SK-N-SH (cell line): Measurements from ENCODE around the gene TMEM80. TPM values are rescaled to one million over a fixed set of nuclear protein-coding genes. Genes with fewer than 3 reads are reported as not detected.

Experiments
- CTCF ChIA-PET: fragments of 300-600, 350-600 bp; formaldehyde crosslinking; extraction: SDS; loops from one replicate; lab custom pipeline; 2021; lab: Yijun Ruan, JAX
- POLR2A ChIA-PET: fragments of 350-600 bp; sonication (Branson Sonifier 250); formaldehyde crosslinking; extraction: SDS; loops from one replicate; lab custom pipeline; 2020; ENCODE audit warnings: antibody characterized with exemption, inconsistent platforms; lab: Yijun Ruan, JAX
- DNase-seq: peaks from one replicate; pipeline ENCODE4 v3.0.0; 2012
- H2AFZ ChIP-seq: fragments of 200-600 bp; sonication (generic); 2 replicates; pipeline ENCODE4 v1.8.1; 2016; ENCODE audit warnings: antibody characterized with exemption, mild to moderate bottlenecking, low read depth
- H3F3A ChIP-seq: fragments of 200-600 bp; sonication (generic); replicated peaks from 2 replicates; pipeline ENCODE3; 2016; ENCODE audit warnings: antibody characterized with exemption, mild to moderate bottlenecking; ENCODE audit not compliant: insufficient read depth
- H3K27ac ChIP-seq, 2 experiments: fragments of 200-500 bp in 1 of 2; fragments of 200-600 bp in 1 of 2; sonication (Bioruptor generic) in 1 of 2; sonication (generic), shearing (Covaris generic) in 1 of 2; 2 replicates each; pipeline versions ENCODE4 v1.5.1 to v1.6.1; 2014 to 2016; ENCODE audit warnings: low read depth in 2 of 2, inconsistent platforms in 1 of 2, low read length in 1 of 2, mild to moderate bottlenecking in 1 of 2, mixed read lengths in 1 of 2
- H3K27me3 ChIP-seq: fragments of 200-600 bp; sonication (generic), shearing (Covaris generic); 2 replicates; pipeline ENCODE4 v1.6.1; 2016; ENCODE audit warnings: mixed run types; ENCODE audit not compliant: insufficient read depth
- H3K36me3 ChIP-seq, 2 experiments: fragments of 200-500 bp in 1 of 2; fragments of 200-600 bp in 1 of 2; sonication (Bioruptor generic) in 1 of 2; sonication (generic) in 1 of 2; replicated peaks in 1 of 2; 2 replicates each; pipeline versions ENCODE3 to v1.5.1; 2014 to 2016; ENCODE audit warnings: low read length in 1 of 2, mild to moderate bottlenecking in 1 of 2; ENCODE audit not compliant: insufficient read depth in 2 of 2, control insufficient read depth in 1 of 2
- H3K4me1 ChIP-seq, 2 experiments: fragments of 200-500 bp in 1 of 2; fragments of 200-600 bp in 1 of 2; sonication (Bioruptor generic) in 1 of 2; sonication (generic), shearing (Covaris generic) in 1 of 2; 2 replicates each; pipeline versions ENCODE4 v1.5.1 to v1.6.1; 2014 to 2016; ENCODE audit warnings: low read depth in 1 of 2, low read length in 1 of 2, mixed run types in 1 of 2; ENCODE audit not compliant: insufficient read depth in 2 of 2, control insufficient read depth in 1 of 2
- H3K4me2 ChIP-seq: fragments of 200-600 bp; sonication (generic), shearing (Covaris generic); 2 replicates; pipeline ENCODE4 v1.6.1; 2017; ENCODE audit warnings: mixed run types
- H3K4me3 ChIP-seq, 2 experiments: fragments of 200-500 bp in 1 of 2; fragments of 200-600 bp in 1 of 2; sonication (Bioruptor generic) in 1 of 2; sonication (generic), shearing (Covaris generic) in 1 of 2; 2 replicates each; pipeline versions ENCODE4 v1.5.1 to v1.8.1; 2014 to 2016; ENCODE audit warnings: low read depth in 2 of 2, inconsistent platforms in 1 of 2, low read length in 1 of 2, mild to moderate bottlenecking in 1 of 2, mixed read lengths in 1 of 2, moderate library complexity in 1 of 2
- H3K79me2 ChIP-seq: fragments of 200-600 bp; sonication (generic); 2 replicates; pipeline ENCODE4 v1.8.1; 2017; ENCODE audit warnings: mild to moderate bottlenecking; ENCODE audit not compliant: insufficient read depth
- H3K9ac ChIP-seq: fragments of 200-600 bp; sonication (generic); 2 replicates; pipeline ENCODE4 v1.6.1; 2017; ENCODE audit warnings: mixed run types
- H3K9me2 ChIP-seq: fragments of 200-600 bp; sonication (generic); 2 replicates; pipeline ENCODE4 v1.6.1; 2017; ENCODE audit warnings: mixed run types
- H3K9me3 ChIP-seq: fragments of 200-600 bp; sonication (generic); 2 replicates; pipeline ENCODE4 v1.6.1; 2017; ENCODE audit warnings: mixed run types, mild to moderate bottlenecking, moderate library complexity
- H4K20me1 ChIP-seq: fragments of 200-600 bp; sonication (generic); 2 replicates; pipeline ENCODE4 v1.6.1; 2017; ENCODE audit warnings: mild to moderate bottlenecking, mixed run types; ENCODE audit not compliant: insufficient read depth
- FOSL2 ChIP-seq: IDR thresholded peaks from 2 replicates; pipeline ENCODE4 v1.4.0; 2012; ENCODE audit warnings: low read depth, mild to moderate bottlenecking, moderate library complexity, borderline replicate concordance
- GATA2 ChIP-seq: sonication (generic); formaldehyde crosslinking; IDR thresholded peaks from 2 replicates; pipeline ENCODE4 v1.5.0; 2020; ENCODE audit warnings: mild to moderate bottlenecking, missing genetic modification reagents
- JUND ChIP-seq: IDR thresholded peaks from 2 replicates; pipeline ENCODE4 v1.4.0; 2012
- MEF2A ChIP-seq: IDR thresholded peaks from 2 replicates; pipeline ENCODE4 v1.4.0; 2012; ENCODE audit warnings: low read depth, borderline replicate concordance
- MXI1 ChIP-seq: IDR thresholded peaks from 2 replicates; pipeline ENCODE4 v1.6.1; 2012; ENCODE audit warnings: mild to moderate bottlenecking, low read depth, low read length, improper control_type of control experiment
- NFIC ChIP-seq: IDR thresholded peaks from 2 replicates; pipeline ENCODE4 v1.4.0; 2012; ENCODE audit warnings: borderline replicate concordance
- NRF1 ChIP-seq: IDR thresholded peaks from 2 replicates; pipeline ENCODE4 v1.6.1; 2012; ENCODE audit warnings: low read depth, mild to moderate bottlenecking, low read length
- RAD21 ChIP-seq: IDR thresholded peaks from 2 replicates; pipeline ENCODE4 v1.6.1; 2012; ENCODE audit warnings: mild to moderate bottlenecking, low read length
- REST ChIP-seq: IDR thresholded peaks from 2 replicates; pipeline ENCODE4 v1.6.1; 2012; ENCODE audit warnings: mild to moderate bottlenecking, low read depth, low read length, moderate library complexity
- RFX5 ChIP-seq: IDR thresholded peaks from 2 replicates; pipeline ENCODE4 v1.6.1; 2012; ENCODE audit warnings: mild to moderate bottlenecking, improper control_type of control experiment, low read length
- SMC3 ChIP-seq: IDR thresholded peaks from 2 replicates; pipeline ENCODE4 v1.6.1; 2012; ENCODE audit warnings: low read depth, low read length, improper control_type of control experiment
- USF2 ChIP-seq: fragments of 150-350 bp; IDR thresholded peaks from 2 replicates; pipeline ENCODE4 v1.6.1; 2017; ENCODE audit warnings: antibody characterized with exemption, low read length, low read depth, borderline replicate concordance
- ZBTB33 ChIP-seq: IDR thresholded peaks from 2 replicates; pipeline ENCODE4 v1.4.0; 2012; ENCODE audit warnings: low read depth, borderline replicate concordance
- WGBS: methylation state at CpG from one replicate; pipeline ENCODE4 v1.1.6; 2017; ENCODE audit warnings: low lambda C conversion rate; 5-methylcytosine and 5-hydroxymethylcytosine counted together
- polyA plus RNA-seq, 3 experiments: library from polyadenylated mRNA; depleted of rRNA; stranded (reverse); fragments of >200 nt; gene quantifications; 2 replicates each; pipeline ENCODE4 v1.2.3, GENCODE V29; 2012
- TF ChIP-seq, protein P1 (sequence below): IDR thresholded peaks from 2 replicates; pipeline ENCODE4 v1.4.0; 2012; ENCODE audit warnings: low read depth
- TF ChIP-seq, protein P2 (sequence below): fragments of 200-600 bp; sonication (generic); IDR thresholded peaks from 2 replicates; pipeline ENCODE4 v1.6.1; 2017; ENCODE audit warnings: antibody characterized with exemption, mild to moderate bottlenecking, moderate library complexity

Gene TMEM80
- polyA plus RNA-seq, 1 of the 3 experiments (the other 2 are of a cell fraction) = 40.4 TPM

GRCh38 chr11:724049-724777, 28.6 kb downstream of the TMEM80 start (continued):
- TF ChIP-seq ZBTB33 (no peak), RFX5 (no peak), MXI1 (no peak)

- Histone ChIP-seq H3F3A (peaks cover 9% of the 10 kb centered on the region), H3K9me2 (no peaks in the 10 kb centered on the region), H3K27me3 (peaks cover 37% of the 10 kb centered on the region), H3K9ac (no peak overlapping the region), H3K79me2 (no peaks in the 10 kb centered on the region), H3K27ac (no peak overlapping the region), H3K4me3 (no peak overlapping the region), H3K9me3 (no peaks in the 10 kb centered on the region), H3K4me1 (peaks cover 0 to 21% of the 10 kb centered on the region in 2 experiments; a peak in 1 of 4 replicates), H4K20me1 (no peaks in the 10 kb centered on the region), H3K36me3 (no peaks in the 10 kb centered on the region), H2AFZ (no peak overlapping the region), H3K4me2 (no peak overlapping the region)
- DNase-seq = peak; percentile 34
- 62% methylated on average over 16 of the region's 18 CpGs for WGBS
- TF ChIP-seq, protein P1, sequence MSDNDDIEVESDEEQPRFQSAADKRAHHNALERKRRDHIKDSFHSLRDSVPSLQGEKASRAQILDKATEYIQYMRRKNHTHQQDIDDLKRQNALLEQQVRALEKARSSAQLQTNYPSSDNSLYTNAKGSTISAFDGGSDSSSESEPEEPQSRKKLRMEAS = no peak
- TF ChIP-seq, protein P2, sequence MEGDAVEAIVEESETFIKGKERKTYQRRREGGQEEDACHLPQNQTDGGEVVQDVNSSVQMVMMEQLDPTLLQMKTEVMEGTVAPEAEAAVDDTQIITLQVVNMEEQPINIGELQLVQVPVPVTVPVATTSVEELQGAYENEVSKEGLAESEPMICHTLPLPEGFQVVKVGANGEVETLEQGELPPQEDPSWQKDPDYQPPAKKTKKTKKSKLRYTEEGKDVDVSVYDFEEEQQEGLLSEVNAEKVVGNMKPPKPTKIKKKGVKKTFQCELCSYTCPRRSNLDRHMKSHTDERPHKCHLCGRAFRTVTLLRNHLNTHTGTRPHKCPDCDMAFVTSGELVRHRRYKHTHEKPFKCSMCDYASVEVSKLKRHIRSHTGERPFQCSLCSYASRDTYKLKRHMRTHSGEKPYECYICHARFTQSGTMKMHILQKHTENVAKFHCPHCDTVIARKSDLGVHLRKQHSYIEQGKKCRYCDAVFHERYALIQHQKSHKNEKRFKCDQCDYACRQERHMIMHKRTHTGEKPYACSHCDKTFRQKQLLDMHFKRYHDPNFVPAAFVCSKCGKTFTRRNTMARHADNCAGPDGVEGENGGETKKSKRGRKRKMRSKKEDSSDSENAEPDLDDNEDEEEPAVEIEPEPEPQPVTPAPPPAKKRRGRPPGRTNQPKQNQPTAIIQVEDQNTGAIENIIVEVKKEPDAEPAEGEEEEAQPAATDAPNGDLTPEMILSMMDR = no peak
- TF ChIP-seq USF2 (no peak), JUND (no peak), REST (no peak), SMC3 (no peak), GATA2 (CRISPR knock-in tag) (no peak), MEF2A (no peak), NFIC (no peak), MXI1 (no peak), FOSL2 (no peak), NRF1 (no peak), RAD21 (no peak)
- ChIA-PET CTCF (interaction anchor here (0.9 to 11.8 kb wide), 11 partner anchors 8 to 170 kb away, joined by 3 to 150 read pairs (median 6); partner anchors contain the start of genes DEAF1, TALDO1 and TMEM80), POLR2A (interaction anchor here (0.6 kb wide), 1 partner anchor 32 kb away, joined by 3 read pairs; no protein-coding TSS in a partner anchor)
Observed at GRCh38 chr11:724778-725386, 29.3 kb downstream of the TMEM80 start.
